Posterior cingulate gyrus (tissue), 11 donors: ENCODE measurements around the gene STIM2.
"Not testable (repeated sequence)": the region's sequence is repeated elsewhere in the genome, so short reads cannot be mapped to it uniquely, and the experiment has no call there.

Experiments used
- DNase-seq, 10 donors: peaks; one replicate each; pipeline versions ENCODE4 v3.0.0 to v3.0.0-alpha.2; 2020 to 2021; ENCODE audit warnings: mixed read lengths in 3 of 10
- intact Hi-C: fragments of 100-400 bp; cut with DNase I; formaldehyde crosslinking; loops from one replicate; pipeline ENCODE4 v1.15.1; 2023

The STIM2 gene

DNA sequence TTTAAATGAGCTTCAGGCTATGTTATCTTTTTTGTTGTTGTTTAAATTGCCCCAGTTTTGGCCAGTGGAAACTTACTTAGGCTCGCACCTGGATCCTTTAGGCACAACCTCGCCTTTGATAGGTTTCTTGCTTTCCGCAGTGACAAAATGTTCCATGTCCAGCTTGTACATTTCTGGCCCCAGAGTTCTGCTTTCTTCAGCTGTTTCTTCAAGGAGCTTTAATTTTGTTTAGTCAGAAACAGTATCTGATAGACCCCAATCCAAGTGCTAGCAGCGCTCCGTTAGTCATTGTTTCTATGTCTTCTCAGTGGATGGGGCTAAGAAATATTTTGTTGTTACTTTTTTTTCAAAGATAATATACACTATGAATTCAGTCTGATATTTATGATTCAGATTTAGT, 82.8 kb downstream of the STIM2 start:
- no peak for DNase-seq
- intact Hi-C loops, result no loop called here

DNA sequence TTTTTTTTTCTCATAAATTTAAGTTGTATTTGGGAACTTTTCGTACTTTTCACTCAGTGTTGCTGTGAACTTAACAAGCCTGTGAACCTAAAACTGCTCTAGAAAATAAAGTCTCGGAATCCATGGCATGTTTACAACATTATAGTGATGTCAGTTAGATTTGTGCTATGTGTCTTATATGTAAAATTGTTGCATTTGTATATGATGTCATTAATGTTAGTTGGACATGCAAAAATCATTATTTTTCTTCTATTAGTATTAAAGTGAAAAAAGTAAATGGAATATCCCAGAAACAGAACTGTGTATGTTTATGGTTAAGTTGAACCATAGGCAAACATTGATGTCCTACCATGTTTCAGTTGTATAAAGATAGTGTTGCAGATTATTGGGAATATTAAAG, 85.2 kb downstream of the STIM2 start:
- intact Hi-C loops, result no loop called here
- no peak for DNase-seq

DNA sequence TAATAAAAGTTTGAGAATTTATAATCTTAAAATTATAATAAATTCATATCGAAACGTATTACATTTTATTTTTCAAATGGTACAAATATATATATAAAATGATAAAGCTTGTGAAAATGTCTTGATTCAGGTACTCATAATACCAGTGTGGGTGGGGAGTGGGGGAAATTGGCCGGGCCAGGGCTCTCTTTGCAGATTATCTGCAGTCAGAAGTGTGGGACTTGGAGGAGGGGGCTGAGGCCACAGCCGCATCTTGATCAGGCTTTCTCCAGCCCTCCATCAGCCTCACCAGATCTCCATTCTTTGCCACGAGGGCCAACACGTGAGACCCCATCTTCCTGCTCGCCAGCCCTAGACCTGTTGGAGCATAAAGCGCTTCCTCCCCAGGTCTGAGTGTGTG, 86.7 kb downstream of the STIM2 start:
- DNase-seq, result peak in 1 of 10 donors; percentile 64
- intact Hi-C loops, result no loop called here

DNA sequence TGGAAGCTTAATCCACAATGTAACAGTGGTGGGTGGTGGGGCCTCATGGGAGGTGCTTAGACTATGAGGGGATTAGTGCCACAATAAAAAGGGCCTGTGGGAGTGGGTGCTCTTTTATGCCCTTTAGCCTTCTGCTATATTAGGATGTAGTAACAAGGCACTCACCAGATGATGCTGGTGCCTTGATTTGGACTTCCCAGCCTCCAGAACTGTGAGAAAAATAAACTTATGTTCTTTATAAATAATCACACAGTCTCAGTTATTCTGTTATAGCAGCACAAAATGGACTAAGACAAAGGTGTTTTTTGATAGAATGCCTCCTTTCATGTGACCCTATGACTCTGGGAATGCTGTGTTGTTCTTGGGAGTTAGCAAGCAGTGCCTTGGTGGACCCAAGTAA, 89.8 kb downstream of the STIM2 start:
- no peak for DNase-seq
- intact Hi-C loops, result no loop called here

DNA sequence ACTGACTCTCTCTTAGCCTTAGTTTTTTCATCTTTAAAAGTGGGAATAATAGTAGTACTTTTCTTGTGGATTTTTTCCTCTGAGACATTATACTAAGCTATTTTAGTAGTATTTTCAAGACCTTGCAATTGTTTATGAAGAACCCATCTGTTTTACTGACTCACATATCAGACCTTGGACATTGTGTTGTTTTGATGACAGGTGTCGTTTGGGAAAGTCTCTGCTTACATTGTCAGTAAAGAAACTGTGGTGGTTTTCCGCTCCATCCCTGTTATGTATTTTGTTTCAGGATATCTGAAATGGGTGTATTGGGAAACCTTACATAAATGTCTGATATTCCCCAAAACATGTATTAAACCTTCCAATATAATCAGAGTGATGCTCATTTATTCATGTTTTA, 92.2 kb downstream of the STIM2 start:
- DNase-seq, result no peak
- intact Hi-C loops, result no loop called here

DNA sequence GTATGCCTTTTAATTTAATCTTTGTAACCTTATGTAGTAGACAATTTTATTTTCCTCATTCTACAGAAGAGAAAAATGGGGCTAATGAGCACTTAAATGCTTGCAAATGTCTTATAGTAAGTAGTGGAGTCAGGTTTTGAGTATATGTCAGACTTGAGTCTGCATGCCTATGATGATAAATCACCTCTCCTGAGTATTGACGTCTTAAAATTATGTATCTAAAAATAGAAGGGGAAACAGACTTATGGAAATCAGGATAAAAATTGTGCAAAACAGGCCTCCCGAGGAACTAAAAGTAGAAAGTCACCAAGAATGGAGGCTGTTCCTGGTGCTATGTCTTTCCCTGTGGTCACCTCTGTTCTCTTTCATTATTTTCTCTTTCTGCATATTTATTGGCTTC, 92.7 kb downstream of the STIM2 start:
- DNase-seq, result no peak
- intact Hi-C loops, result no loop called here

DNA sequence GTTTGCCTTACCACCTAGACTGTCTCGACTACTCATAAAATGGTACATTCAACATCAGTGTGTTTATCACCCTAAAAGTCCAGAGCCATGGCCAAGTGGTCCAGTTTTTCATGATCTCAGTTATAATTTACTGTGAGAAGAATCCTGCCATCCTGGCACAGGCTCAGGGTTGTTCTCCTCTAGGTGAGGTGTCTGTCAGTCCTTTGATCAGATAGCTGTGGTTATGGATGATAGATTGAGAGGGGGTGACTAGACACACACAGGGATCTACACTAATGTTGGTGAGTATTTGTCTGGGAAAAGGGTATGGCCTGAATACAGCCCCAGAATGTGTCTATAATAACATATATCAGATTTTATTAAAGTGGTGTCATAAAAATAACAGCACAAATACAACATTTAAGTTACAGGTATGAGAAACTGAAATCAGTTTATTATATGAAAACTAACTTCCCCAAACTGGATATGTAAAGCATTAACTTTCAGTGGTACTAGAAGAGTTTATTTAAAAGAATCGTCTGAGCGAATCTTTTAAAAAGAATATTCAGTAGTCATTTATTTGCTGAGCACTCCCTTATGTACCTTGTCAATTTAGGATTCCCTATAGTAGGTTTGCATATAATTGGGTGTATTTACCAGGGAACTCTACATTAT, 93.3 kb downstream of the STIM2 start:
- intact Hi-C loops, result no loop called here
- DNase-seq, result no peak

DNA sequence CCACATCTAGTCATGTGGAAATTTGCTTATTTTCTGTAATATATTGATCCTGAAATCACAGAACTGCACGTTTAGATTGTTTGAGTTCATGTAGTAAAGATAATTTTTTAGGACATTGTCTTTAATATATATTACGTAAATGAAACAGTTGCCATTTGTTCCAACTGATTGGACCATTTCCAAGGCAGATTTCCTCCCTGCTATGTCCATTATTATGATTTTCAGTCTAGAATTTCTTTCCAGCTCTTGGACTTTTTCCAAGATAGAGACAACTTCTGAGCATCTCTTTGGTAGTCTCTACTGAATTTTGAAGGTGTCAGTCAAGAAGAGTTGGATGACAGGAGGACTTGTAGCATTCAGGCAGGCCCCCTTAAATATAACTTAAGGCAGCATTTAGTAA, 94.6 kb downstream of the STIM2 start:
- DNase-seq, result no peak
- intact Hi-C loops, result no loop called here

DNA sequence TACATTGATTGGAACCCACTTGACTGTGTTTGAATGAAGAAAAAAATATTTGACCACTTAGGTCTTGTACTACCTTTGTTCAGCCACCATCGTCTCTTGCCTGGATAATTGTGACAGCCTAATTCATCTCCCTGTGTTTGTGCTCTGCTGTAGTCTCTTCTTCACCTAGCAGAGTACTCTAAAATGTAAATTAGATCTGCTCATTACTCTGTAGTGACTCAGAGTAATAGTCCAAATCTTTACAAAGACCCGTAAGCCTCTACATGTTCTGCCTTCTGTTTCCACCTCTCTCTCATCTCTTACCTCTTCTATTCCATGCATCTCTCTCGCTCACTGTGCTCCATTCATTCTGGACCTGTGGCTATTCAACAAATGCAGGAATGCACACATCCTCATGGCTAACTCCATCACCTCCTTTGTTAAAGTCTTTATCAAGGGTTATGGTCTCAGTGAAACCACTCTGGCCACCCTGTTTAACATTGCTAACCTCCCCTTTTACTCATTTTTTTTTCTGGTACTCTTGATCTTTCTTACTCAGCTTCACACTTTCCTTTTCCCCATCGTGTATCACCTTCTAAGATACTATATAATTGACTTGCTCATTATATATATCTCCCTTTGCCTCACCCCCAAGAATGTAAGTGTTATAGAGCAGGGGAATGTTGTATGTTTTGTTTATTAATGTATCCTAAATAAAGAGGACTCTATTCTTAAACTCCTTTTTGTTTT, 98.4 kb downstream of the STIM2 start:
- DNase-seq, result no peak
- intact Hi-C loops, result no loop called here

DNA sequence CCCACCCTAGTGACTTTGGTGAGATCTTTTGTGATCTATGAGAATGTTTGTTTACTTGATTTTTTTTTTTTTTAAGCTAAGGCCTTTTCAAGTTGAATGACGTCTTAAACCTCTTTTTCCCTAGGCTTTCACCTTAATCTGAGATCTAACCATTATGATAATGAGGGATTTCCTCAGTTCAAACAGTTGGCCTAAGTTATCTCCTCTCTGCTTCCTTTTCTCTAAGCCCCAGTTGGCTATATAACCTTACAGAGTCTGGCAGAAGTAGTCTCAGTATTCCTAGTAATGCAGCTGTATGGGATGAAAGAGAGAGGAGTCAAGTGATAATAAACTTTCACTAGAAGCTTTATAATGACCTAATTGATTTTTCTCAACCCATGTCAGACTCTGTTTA, 99.0 kb downstream of the STIM2 start:
- DNase-seq, result no peak
- intact Hi-C loops, result no loop called here

DNA sequence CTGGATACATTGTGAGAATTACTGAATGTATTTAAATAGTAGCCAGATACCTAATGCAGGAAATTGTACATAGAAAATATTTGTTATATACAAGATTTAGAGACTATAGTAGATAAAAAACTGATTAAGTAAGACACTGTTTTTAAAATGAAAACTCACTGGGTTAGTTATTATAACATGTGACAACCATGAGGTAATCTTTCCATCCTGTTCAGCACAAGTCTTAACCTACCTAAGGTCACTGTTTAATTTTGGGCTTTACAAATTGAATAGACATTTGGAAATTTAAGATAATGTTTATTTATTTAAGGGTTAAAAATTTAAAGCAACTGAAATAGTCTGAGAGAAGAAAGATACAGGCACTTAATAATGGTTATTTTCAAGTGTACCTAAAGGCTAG, 102.1 kb downstream of the STIM2 start:
- intact Hi-C loops, result no loop called here
- no peak for DNase-seq

DNA sequence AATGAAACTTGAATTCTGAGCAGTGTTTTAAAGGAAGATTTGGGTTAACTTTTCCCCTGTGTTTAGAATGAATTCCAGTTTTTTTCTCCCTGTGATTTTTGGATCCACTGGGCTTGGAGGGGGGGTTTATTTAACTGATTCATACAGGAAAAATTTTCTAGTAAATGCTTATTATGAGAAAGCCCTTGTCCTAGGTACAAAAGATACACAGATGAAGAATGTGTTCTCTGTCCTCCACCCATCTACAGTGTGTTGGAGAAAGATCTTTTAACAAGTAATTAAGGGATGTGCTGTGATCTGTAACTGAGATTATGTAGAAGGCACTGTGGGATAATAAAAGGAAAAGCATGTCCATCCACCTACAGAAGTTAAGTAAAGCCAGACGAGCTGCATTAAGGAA, 103.9 kb downstream of the STIM2 start:
- DNase-seq, result no peak

DNA sequence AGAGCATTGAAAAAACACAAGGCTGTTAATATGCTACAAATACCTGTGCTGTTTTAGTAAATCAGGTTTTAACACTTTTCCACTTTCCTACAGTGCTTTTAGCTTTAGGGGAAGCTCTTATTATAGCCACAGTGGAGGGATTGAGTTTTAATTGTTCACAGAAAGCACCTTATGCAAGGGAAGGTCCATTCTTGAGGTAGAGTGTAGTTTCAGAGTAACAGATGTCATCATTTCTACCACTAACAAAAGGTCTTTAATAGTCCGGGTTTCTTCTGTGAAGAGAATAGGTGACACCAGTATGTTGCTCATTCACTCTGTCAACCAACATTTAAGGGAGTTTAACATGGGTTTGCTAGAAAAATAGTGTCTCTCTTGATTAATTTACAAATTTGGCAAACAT, 104.4 kb downstream of the STIM2 start:
- DNase-seq, result no peak
- intact Hi-C loops, result no loop called here

More for the DNA sequence above, 103.9 kb downstream of the STIM2 start:
- intact Hi-C loops, result no loop called here

DNA sequence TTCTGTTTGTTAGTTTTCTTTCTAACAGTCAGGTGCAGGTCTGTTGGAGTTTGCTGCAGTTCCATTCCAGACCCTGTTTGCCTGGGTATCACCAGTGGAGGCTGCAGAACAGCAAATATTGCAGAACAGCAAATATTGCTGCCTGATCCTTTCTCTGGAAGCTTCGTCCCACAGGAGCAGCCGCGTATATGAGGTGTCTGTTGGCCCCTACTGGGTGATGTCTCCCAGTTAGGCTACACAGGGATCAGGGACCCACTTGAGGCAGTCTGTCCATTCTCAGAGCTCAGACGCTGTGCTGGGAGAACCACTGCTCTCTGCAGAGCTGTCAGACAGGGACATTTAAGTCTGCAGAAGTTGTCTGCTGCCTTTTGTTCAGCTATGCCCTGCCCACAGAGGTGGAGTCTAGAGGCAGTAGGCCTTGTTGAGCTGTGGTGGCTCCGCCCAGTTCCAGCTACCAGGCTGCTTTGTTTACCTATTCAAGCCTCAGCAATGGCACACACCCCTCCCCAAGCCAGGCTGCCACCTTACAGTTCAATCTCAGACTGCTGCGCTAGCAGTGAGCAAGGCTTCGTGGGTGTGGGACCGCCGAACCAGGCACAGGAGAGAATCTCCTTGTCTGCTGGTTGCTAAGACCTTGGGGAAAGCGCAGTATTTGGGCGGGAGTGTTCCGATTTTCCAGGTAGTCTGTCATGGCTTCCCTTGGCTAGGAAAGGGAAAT, 115.0 kb downstream of the STIM2 start:
- peak in 3 of 10 donors; percentile 55 to 64 (median 62) for DNase-seq
- intact Hi-C loops, result not testable (repeated sequence)

DNA sequence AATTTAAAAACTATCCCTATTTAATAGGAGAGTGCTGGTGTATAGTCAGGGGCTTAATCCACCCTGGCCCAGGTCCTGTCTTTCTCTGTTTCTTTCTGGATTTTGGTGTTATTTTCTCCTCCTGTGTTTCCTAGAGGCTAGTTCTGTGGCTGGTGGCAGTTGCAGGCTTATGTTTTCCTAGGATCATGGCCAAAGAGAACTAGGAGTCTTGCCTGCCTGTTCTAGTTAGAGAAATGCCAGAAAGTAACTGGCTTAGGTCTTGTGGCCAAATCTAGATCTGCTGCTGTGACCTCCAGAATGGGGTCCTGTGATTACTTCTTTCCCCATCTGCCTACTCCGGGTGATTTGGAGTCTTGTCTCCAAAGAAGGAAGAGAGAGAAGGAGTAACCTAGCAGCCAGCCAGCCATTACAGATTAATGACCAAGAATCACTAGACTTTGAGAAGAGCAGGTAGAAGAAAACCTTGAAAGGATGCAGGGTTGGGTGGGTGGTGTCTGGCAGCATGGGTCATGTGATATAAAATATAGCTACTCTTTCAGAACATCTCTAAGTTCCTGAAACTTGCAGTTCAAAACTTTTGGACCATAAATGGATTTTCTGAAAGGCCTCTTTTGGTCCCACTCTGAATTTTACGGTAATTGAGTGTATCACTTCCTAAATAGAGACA, 117.9 kb downstream of the STIM2 start:
- DNase-seq, result no peak
- intact Hi-C loops, result no loop called here

DNA sequence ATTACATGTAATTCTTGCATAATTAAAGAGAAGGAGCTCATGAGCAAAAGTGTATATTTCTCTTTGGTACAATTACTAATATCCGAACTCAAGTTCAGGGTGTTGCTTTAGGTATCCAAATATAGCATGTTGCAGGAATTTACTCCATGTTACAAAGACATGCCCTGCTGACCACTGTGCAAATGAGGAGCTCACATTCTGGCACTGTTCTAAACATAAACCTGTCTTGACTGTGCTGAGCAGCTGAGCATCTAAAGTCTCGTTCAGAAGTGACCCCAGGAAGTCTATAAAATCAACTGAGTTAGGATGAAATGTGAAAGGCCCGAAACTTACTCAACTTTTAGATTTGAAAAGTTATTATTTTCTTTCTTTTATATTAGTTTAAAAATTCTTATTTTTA, 124.3 kb downstream of the STIM2 start:
- intact Hi-C loops, result no loop called here
- DNase-seq, result no peak

DNA sequence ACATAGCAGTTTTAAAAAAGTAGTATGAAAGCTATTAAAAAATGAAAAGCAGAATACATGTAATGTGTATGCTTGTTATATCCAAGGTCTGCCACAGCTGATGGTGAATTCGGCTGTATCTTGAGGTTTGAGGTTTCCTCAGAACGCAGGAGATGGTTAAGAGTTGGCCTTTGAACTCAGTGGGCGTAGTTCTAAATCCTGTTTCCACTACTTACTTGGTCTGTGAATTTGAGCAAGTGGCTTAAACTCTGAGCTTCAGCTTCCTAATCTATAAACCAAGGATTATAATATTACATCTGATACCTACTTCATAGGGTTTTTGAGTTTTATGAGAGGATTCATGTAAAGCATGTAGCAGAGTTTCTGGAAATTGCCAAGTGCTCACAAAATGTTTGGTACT, 125.2 kb downstream of the STIM2 start:
- no peak for DNase-seq
- intact Hi-C loops, result no loop called here

DNA sequence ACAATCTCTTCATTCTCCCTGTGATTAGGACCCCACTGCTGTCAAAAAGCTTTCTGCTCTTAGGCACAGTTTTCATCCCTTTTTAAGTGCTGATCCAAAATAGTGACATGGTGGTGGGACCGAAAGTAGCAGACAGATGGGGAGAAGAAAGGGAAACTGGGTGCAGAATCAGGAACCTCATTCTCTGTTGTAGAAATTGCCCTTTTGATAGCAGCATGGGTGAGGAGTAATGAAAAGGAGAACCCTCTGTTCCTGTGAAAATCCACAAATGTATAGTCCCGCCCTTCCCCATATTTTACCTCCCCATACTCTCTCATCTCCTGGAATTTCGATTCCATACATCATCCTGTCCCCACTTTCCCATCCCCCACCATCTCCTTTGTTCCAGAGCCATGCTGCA, 126.5 kb downstream of the STIM2 start:
- intact Hi-C loops, result no loop called here
- DNase-seq, result no peak

DNA sequence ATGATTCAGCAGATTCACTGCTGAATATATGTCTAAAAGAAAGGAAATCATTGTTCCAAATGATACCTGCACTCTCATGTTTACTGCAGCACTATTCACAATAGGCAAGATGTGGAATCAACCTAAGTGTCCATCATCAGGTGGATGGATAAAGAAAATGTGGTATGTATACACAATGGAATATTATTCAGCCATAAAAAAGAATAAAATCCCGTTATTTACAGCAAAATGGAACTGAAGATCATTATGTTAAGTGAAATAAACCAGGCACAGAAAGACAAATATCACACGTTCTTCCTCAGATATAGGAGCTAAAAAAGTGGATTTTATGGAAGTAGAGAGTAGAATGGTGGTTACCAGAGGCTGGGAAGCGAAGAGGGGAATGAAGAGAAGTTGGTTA, 130.4 kb downstream of the STIM2 start:
- no peak for DNase-seq
- intact Hi-C loops, result loop anchor here (5.0 kb wide), 1 partner anchor 134 kb away; no protein-coding TSS in a partner anchor

DNA sequence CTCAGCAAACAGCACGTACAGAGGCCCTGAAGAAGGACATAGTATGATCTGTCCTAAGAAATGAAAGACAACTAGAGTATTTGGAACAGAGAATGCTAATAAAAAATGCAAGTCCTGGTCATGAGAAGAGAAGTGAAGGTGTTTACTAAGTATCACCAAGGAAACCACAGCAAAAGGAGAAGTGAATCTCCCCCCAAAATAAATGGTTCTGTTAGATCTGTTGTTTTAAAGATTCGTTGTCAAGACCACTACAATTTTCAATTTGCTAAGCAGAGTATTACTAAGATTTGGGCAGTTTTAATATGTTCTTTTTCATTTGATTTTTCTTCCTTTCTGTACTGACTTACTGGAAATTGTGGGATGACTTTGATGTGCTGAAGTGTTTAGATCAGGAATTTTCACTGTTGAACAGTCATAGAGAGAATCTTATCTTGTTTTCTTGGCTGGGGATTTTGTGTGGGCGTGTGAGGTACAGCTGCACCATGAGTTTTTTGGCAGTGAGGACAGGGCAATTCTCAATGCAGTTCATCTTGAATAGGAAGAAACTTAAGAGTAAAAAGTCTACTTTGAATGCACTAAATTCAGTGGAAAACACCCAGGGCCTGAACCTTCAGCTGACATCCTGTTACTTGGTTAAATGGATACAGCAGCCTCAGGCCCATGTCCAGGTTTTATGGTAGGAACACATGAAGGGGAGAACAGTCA, 132.2 kb downstream of the STIM2 start:
- peak in 9 of 10 donors; percentile 15 to 88 (median 38) for DNase-seq
- intact Hi-C loops, result loop anchor here (5.0 kb wide), 1 partner anchor 136 kb away; no protein-coding TSS in a partner anchor
